DOHH2 (cell line): ENCODE data around the gene POM121L2.

ENCODE experiments used
- H3F3A ChIP-seq: fragments of 200-600 bp; sonication (generic), shearing (Covaris generic); 2 replicates; pipeline ENCODE4 v1.6.0; 2016; ENCODE audit warnings: antibody characterized with exemption, mild to moderate bottlenecking; ENCODE audit not compliant: control insufficient read depth, insufficient read depth
- H3K27ac ChIP-seq: fragments of 200-600 bp; sonication (generic); 2 replicates; pipeline ENCODE4 v1.5.1; 2014; ENCODE audit warnings: low read depth, mild to moderate bottlenecking, low read length, moderate library complexity
- H3K27me3 ChIP-seq: fragments of 200-600 bp; sonication (generic); 2 replicates; pipeline ENCODE4 v1.6.1; 2014; ENCODE audit warnings: mild to moderate bottlenecking, low read length, mixed read lengths; ENCODE audit not compliant: control insufficient read depth
- H3K36me3 ChIP-seq: fragments of 200-600 bp; sonication (generic); 2 replicates; pipeline ENCODE4 v1.6.1; 2014; ENCODE audit warnings: mild to moderate bottlenecking, low read length, moderate library complexity, mixed read lengths; ENCODE audit not compliant: control insufficient read depth
- H3K4me1 ChIP-seq: fragments of 200-600 bp; sonication (generic); 2 replicates; pipeline ENCODE4 v1.6.1; 2014; ENCODE audit warnings: mild to moderate bottlenecking, low read length, mixed read lengths; ENCODE audit not compliant: control insufficient read depth
- H3K4me2 ChIP-seq: fragments of 200-600 bp; sonication (generic); 2 replicates; pipeline ENCODE4 v1.6.0; 2014; ENCODE audit warnings: mild to moderate bottlenecking, low read length, moderate library complexity
- H3K4me3 ChIP-seq: fragments of 200-600 bp; sonication (generic); 2 replicates; pipeline ENCODE4 v1.5.1; 2014; ENCODE audit warnings: mild to moderate bottlenecking, low read length, mixed read lengths
- H3K79me2 ChIP-seq: fragments of 200-600 bp; sonication (generic); 2 replicates; pipeline ENCODE4 v1.6.1; 2014; ENCODE audit warnings: mild to moderate bottlenecking, low read length, mixed read lengths; ENCODE audit not compliant: control insufficient read depth
- H3K9me2 ChIP-seq: fragments of 200-600 bp; sonication (generic); replicated peaks from 2 replicates; pipeline ENCODE4 v1.6.1; 2014; ENCODE audit warnings: mild to moderate bottlenecking, low read length, mixed read lengths; ENCODE audit not compliant: control insufficient read depth
- H3K9me3 ChIP-seq: fragments of 200-600 bp; sonication (generic); 2 replicates; pipeline ENCODE4 v1.6.1; 2014; ENCODE audit warnings: antibody characterized with exemption, low read length, mixed read lengths; ENCODE audit not compliant: control insufficient read depth, insufficient read depth
- H4K20me1 ChIP-seq: fragments of 200-600 bp; sonication (generic); 2 replicates; pipeline ENCODE4 v1.6.0; 2014; ENCODE audit warnings: low read depth, mild to moderate bottlenecking, antibody characterized with exemption, low read length, moderate library complexity; ENCODE audit not compliant: control insufficient read depth, insufficient read depth
- EZH2phosphoT487 ChIP-seq: fragments of 200-600 bp; sonication (generic); IDR thresholded peaks from 2 replicates; pipeline ENCODE4 v1.6.1; 2017; ENCODE audit warnings: borderline replicate concordance, mild to moderate bottlenecking, antibody characterized with exemption, low read length, moderate library complexity, mixed read lengths
- TF ChIP-seq, protein P1 (sequence below): fragments of 200-600 bp; sonication (generic); IDR thresholded peaks from one replicate; pipeline ENCODE4 v1.5.1; 2014; ENCODE audit warnings: antibody characterized with exemption, mild to moderate bottlenecking, low read depth, low read length; ENCODE audit not compliant: poor library complexity, severe bottlenecking

The POM121L2 gene

DNA sequence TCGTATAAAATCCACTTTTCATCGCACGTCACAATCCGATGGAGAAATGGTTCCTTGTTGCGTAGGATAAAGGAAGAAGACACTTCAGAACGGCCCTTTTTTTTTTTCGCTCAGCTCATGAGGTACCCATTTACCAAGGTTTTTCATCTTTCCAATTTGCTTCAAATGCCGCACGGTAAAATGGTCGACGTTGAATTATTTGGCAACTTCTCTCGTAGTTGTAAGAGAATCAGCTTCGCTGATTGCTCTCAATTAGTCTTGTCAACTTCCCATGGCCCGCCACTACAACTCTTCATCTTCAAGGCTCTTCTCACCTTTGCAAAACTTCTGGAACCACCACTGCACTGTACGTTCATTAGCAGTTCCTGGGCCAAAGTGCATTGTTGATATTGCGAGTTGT lies 28.8 kb downstream of the POM121L2 start:
- no peaks in the 10 kb centered on the region for H3K36me3 ChIP-seq
- TF ChIP-seq, protein P1, sequence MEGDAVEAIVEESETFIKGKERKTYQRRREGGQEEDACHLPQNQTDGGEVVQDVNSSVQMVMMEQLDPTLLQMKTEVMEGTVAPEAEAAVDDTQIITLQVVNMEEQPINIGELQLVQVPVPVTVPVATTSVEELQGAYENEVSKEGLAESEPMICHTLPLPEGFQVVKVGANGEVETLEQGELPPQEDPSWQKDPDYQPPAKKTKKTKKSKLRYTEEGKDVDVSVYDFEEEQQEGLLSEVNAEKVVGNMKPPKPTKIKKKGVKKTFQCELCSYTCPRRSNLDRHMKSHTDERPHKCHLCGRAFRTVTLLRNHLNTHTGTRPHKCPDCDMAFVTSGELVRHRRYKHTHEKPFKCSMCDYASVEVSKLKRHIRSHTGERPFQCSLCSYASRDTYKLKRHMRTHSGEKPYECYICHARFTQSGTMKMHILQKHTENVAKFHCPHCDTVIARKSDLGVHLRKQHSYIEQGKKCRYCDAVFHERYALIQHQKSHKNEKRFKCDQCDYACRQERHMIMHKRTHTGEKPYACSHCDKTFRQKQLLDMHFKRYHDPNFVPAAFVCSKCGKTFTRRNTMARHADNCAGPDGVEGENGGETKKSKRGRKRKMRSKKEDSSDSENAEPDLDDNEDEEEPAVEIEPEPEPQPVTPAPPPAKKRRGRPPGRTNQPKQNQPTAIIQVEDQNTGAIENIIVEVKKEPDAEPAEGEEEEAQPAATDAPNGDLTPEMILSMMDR, result no peak
- no peak for TF ChIP-seq EZH2phosphoT487
- no peaks in the 10 kb centered on the region for H3K79me2 ChIP-seq
- no peaks in the 10 kb centered on the region for H3K9me2 ChIP-seq
- H3K27me3 ChIP-seq, result peaks cover 24% of the 10 kb centered on the region
- H4K20me1 ChIP-seq, result no peaks in the 10 kb centered on the region
- no peaks in the 10 kb centered on the region for H3K4me1 ChIP-seq
- no peak overlapping the region for H3K4me2 ChIP-seq
- no peak overlapping the region for H3K4me3 ChIP-seq
- no peak overlapping the region for H3K27ac ChIP-seq
- no peaks in the 10 kb centered on the region for H3F3A ChIP-seq
- no peaks in the 10 kb centered on the region for H3K9me3 ChIP-seq

GRCh38 chr6:27281569-27281968 lies 30.5 kb downstream of the POM121L2 start:
- Histone ChIP-seq H3K9me2 (no peaks in the 10 kb centered on the region), H3K4me3 (no peak overlapping the region), H3K27ac (no peak overlapping the region), H4K20me1 (no peaks in the 10 kb centered on the region), H3F3A (no peaks in the 10 kb centered on the region), H3K36me3 (no peaks in the 10 kb centered on the region), H3K9me3 (no peaks in the 10 kb centered on the region), H3K79me2 (no peaks in the 10 kb centered on the region), H3K27me3 (peaks cover 15% of the 10 kb centered on the region), H3K4me1 (no peaks in the 10 kb centered on the region), H3K4me2 (0 out of 2 replicates have a peak overlapping the region, but pooled peaks have one; percentile 28)
- TF ChIP-seq EZH2phosphoT487, result no peak
- TF ChIP-seq, protein P1, result no peak

DNA sequence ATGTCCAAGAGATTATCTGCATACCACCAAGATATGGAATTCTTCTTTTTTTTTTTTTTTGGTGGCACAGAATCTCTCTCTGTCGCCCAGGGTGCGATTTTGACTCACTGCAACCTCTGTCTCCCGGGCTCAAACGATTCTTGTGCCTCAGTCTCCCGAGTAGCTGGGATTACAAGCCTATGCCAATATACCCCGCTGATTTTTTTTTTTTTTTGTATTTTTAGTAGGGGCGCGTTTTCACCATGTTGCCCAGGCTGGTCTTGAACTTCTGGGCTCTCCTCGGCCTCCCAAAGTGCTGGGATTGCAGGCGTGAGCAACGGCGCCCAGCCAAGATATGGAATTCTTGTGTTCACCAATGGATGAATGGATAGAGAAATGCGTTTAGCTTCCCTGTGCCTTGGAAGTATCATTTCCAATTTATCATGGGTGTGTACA lies 31.0 kb downstream of the POM121L2 start:
- peaks cover 15% of the 10 kb centered on the region for H3K27me3 ChIP-seq
- no peaks in the 10 kb centered on the region for H4K20me1 ChIP-seq
- no peak overlapping the region for H3K27ac ChIP-seq
- H3K9me3 ChIP-seq, result no peaks in the 10 kb centered on the region
- no peak for TF ChIP-seq EZH2phosphoT487
- TF ChIP-seq, protein P1, result no peak
- H3K79me2 ChIP-seq, result no peaks in the 10 kb centered on the region
- no peaks in the 10 kb centered on the region for H3K4me1 ChIP-seq
- H3F3A ChIP-seq, result no peaks in the 10 kb centered on the region
- peak overlapping the region; percentile 28 for H3K4me2 ChIP-seq
- H3K36me3 ChIP-seq, result no peaks in the 10 kb centered on the region
- H3K4me3 ChIP-seq, result no peak overlapping the region
- H3K9me2 ChIP-seq, result no peaks in the 10 kb centered on the region
